Endothelial cell of umbilical vein (primary cell): Measurements from ENCODE around the gene PRKD1. TPM values are rescaled to one million over a fixed set of nuclear protein-coding genes. Genes with fewer than 3 reads are reported as not detected.
"Not testable (repeated sequence)": the region's sequence is repeated elsewhere in the genome, so short reads cannot be mapped to it uniquely, and the experiment has no call there.

Source experiments
- BruUV-seq: library from RNA; stranded (reverse); fragments of 400-500 nt; replicated peaks from 2 replicates; lab custom pipeline; 2021; lab: Mats Ljungman, UMichigan
- CTCF ChIA-PET: fragments of 300-600, 350-600 bp; sonication (Branson Sonifier 250); formaldehyde crosslinking; loops from one replicate; lab custom pipeline; 2021; ENCODE audit warnings: antibody characterized with exemption, inconsistent platforms; lab: Charles Lee
- POLR2A ChIA-PET: fragments of 300-600, 350-600 bp; sonication (Branson Sonifier 250); formaldehyde crosslinking; loops from one replicate; lab custom pipeline; 2021; ENCODE audit warnings: antibody characterized with exemption, inconsistent platforms; lab: Charles Lee
- DNase-seq: peaks from one replicate; pipeline ENCODE4 v3.0.0-alpha.2; 2011; ENCODE audit warnings: low read depth, low spot score
- FAIRE-seq: peaks from 2 replicates; lab custom pipeline; 2011; peaks lifted over from hg19 to GRCh38; lab: Jason Lieb, UNC
- H2AFZ ChIP-seq: 2 replicates; pipeline ENCODE4 v1.6.0; 2012; ENCODE audit warnings: low read depth, low read length, control low read depth, inconsistent platforms
- H3K27ac ChIP-seq: 2 replicates; pipeline ENCODE4 v1.5.1; 2011; ENCODE audit warnings: low read depth, mild to moderate bottlenecking, control low read depth, low read length, moderate library complexity; ENCODE audit not compliant: insufficient read depth
- H3K27me3 ChIP-seq, 2 experiments: 2 replicates each; pipeline versions ENCODE4 v1.6.0 to v1.6.1; 2011; ENCODE audit warnings: low read length in 2 of 2, mixed read lengths in 1 of 2; ENCODE audit not compliant: control insufficient read depth in 2 of 2, insufficient read depth in 2 of 2
- H3K36me3 ChIP-seq, 2 experiments: 2 replicates in 1 of 2; 3 replicates in 1 of 2; pipeline ENCODE4 v1.5.1; 2011; ENCODE audit warnings: low read length in 2 of 2, mild to moderate bottlenecking in 1 of 2, moderate library complexity in 1 of 2; ENCODE audit not compliant: control insufficient read depth in 2 of 2, insufficient read depth in 2 of 2; ENCODE audit errors: extremely low read depth in 1 of 2
- H3K4me1 ChIP-seq: 3 replicates; pipeline ENCODE4 v1.5.1; 2011; ENCODE audit warnings: mild to moderate bottlenecking, low read length; ENCODE audit not compliant: control insufficient read depth, insufficient read depth; ENCODE audit errors: extremely low read depth
- H3K4me2 ChIP-seq: 2 replicates; pipeline ENCODE4 v1.6.1; 2011; ENCODE audit warnings: low read length, control low read depth, mixed read lengths; ENCODE audit not compliant: insufficient read depth
- H3K4me3 ChIP-seq, 3 experiments: fragments of 200-600 bp in 1 of 3; sonication (generic), shearing (Covaris generic) in 1 of 3; replicated peaks in 1 of 3; 2 replicates each; pipeline ENCODE4 v1.5.1; 2011 to 2016; ENCODE audit warnings: control low read depth in 3 of 3, low read length in 3 of 3, mild to moderate bottlenecking in 2 of 3, inconsistent platforms in 1 of 3, low read depth in 1 of 3, moderate library complexity in 1 of 3; ENCODE audit not compliant: insufficient read depth in 1 of 3
- H3K79me2 ChIP-seq: 2 replicates; pipeline ENCODE4 v1.6.0; 2012; ENCODE audit warnings: low read length, inconsistent platforms; ENCODE audit not compliant: control insufficient read depth, insufficient read depth
- H3K9ac ChIP-seq: replicated peaks from 2 replicates; pipeline ENCODE3; 2011; ENCODE audit warnings: low read length, control low read depth; ENCODE audit not compliant: insufficient read depth; ENCODE audit errors: extremely low read depth
- H3K9me1 ChIP-seq: replicated peaks from 3 replicates; pipeline ENCODE4 v1.6.0; 2011; ENCODE audit warnings: mild to moderate bottlenecking, low read length; ENCODE audit not compliant: control insufficient read depth, insufficient read depth; ENCODE audit errors: extremely low read depth
- H3K9me3 ChIP-seq: replicated peaks from 2 replicates; pipeline ENCODE4 v1.5.1; 2012; ENCODE audit warnings: low read length, inconsistent platforms; ENCODE audit not compliant: control insufficient read depth, insufficient read depth
- H4K20me1 ChIP-seq: replicated peaks from 2 replicates; pipeline ENCODE3; 2011; ENCODE audit warnings: mild to moderate bottlenecking, low read length; ENCODE audit not compliant: control insufficient read depth, insufficient read depth; ENCODE audit errors: extremely low read depth
- CTCF ChIP-seq, 2 donors: IDR thresholded peaks; 1 replicate in 1 of 2; 2 replicates in 1 of 2; pipeline ENCODE4 v1.5.1; 2011; ENCODE audit warnings: low read length in 2 of 2, mild to moderate bottlenecking in 2 of 2, moderate library complexity in 2 of 2, control low read depth in 1 of 2, inconsistent platforms in 1 of 2, low read depth in 1 of 2; ENCODE audit not compliant: insufficient read depth in 1 of 2; ENCODE audit errors: extremely low read depth in 1 of 2
- EZH2 ChIP-seq: IDR thresholded peaks from 2 replicates; pipeline ENCODE4 v1.6.1; 2012; ENCODE audit warnings: borderline replicate concordance, low read depth, mild to moderate bottlenecking, moderate library complexity, low read length, inconsistent platforms; ENCODE audit not compliant: severe bottlenecking
- FOS ChIP-seq: IDR thresholded peaks from 2 replicates; pipeline ENCODE4 v1.6.1; 2011; ENCODE audit warnings: mild to moderate bottlenecking, low read length, moderate library complexity, borderline replicate concordance; ENCODE audit not compliant: insufficient read depth
- GATA2 ChIP-seq: IDR thresholded peaks from 2 replicates; pipeline ENCODE4 v1.7.0; 2011; ENCODE audit warnings: low read depth, mild to moderate bottlenecking, moderate library complexity, mixed read lengths, low read length; ENCODE audit not compliant: insufficient read length, insufficient read depth
- JUN ChIP-seq: IDR thresholded peaks from 2 replicates; pipeline ENCODE4 v1.6.1; 2011; ENCODE audit warnings: borderline replicate concordance, low read depth; ENCODE audit not compliant: insufficient read length, insufficient read depth
- MAX ChIP-seq: IDR thresholded peaks from 2 replicates; pipeline ENCODE4 v1.6.1; 2011; ENCODE audit not compliant: insufficient read depth, insufficient read length
- MYC ChIP-seq: IDR thresholded peaks from one replicate; pipeline ENCODE4 v1.6.1; 2011; ENCODE audit warnings: mild to moderate bottlenecking, low read depth, low read length
- POLR2AphosphoS5 ChIP-seq: IDR thresholded peaks from 2 replicates; pipeline ENCODE4 v1.6.1; 2012; ENCODE audit warnings: low read depth, mild to moderate bottlenecking, control low read depth, low read length, moderate library complexity; ENCODE audit not compliant: insufficient read depth
- dilution Hi-C: fragments of 300-500 bp; cut with MboI; formaldehyde crosslinking; loops from one replicate; pipeline ENCODE4 v1.15.0; 2019; ENCODE audit warnings: low sequenced_read_pairs; ENCODE audit not compliant: extremely low pct_ligation_motif_present
- intact Hi-C: fragments of 100-400 bp; cut with micrococcal nuclease; formaldehyde crosslinking; loops from one replicate; pipeline ENCODE4 v1.10.0; 2022
- polyA plus RNA-seq, 4 experiments: library from polyadenylated mRNA; depleted of rRNA in 3 of 4; stranded (reverse) in 3 of 4; unstranded in 1 of 4; fragments of >200 nt; gene quantifications; 2 replicates each; pipeline versions ENCODE4 v1.2.1 to v1.2.3, GENCODE V29; 2011 to 2012; ENCODE audit warnings: missing spikeins in 1 of 4
- total RNA-seq: library from RNA; stranded (reverse); gene quantifications from 2 replicates; pipeline ENCODE4 v1.2.3, GENCODE V29; 2021

The PRKD1 gene
- total and polyA plus RNA-seq, 2 donors (not counting 3 experiments of a cell fraction or from before 2014, with no cell fraction given), result 3.9 to 10.9 TPM

- no TSS peak for BruUV-seq
- Histone ChIP-seq H3K27me3 (no peaks in the 10 kb centered on the region), H4K20me1 (no peaks in the 10 kb centered on the region), H3K27ac (no peak overlapping the region), H3K4me1 (no peaks in the 10 kb centered on the region), H3K4me3 (no peak overlapping the region), H3K4me2 (no peak overlapping the region), H3K9me1 (no peaks in the 10 kb centered on the region), H3K9me3 (no peaks in the 10 kb centered on the region), H2AFZ (no peak overlapping the region), H3K9ac (no peak overlapping the region), H3K36me3 (no peaks in the 10 kb centered on the region), H3K79me2 (no peaks in the 10 kb centered on the region)
- TF ChIP-seq POLR2AphosphoS5, result no peak
- TF ChIP-seq CTCF (IDR thresholded peaks at IDR 0.05; ENCODE audit: extremely low read depth in 1 of 2, insufficient read depth in 1 of 2, low read depth in 1 of 2, low read length in 2 of 2), result no peak
- TF ChIP-seq EZH2, result no peak
- TF ChIP-seq JUN, result no peak
- no peak for TF ChIP-seq FOS
- TF ChIP-seq GATA2, result no peak
- TF ChIP-seq MYC, result no peak
- no peak for TF ChIP-seq MAX
- intact Hi-C loops, result no loop called here
- FAIRE-seq (no peak), DNase-seq (no peak)
- dilution Hi-C loops, result no loop called here
- POLR2A ChIA-PET, result no interaction called here
- CTCF ChIA-PET, result no interaction called here
Measured at GRCh38 chr14:29782041-29782440, 145.6 kb downstream of the PRKD1 start.

GRCh38 chr14:29777142-29777541 is 150.5 kb downstream of the PRKD1 start:
- H2AFZ ChIP-seq, BruUV-seq, H3K27me3 ChIP-seq, H4K20me1 ChIP-seq, H3K36me3 ChIP-seq, H3K79me2 ChIP-seq, H3K4me1 ChIP-seq, POLR2A ChIA-PET, intact Hi-C loops, H3K4me2 ChIP-seq, dilution Hi-C loops, CTCF ChIA-PET, H3K27ac ChIP-seq, H3K9me1 ChIP-seq, DNase-seq, H3K9ac ChIP-seq, H3K9me3 ChIP-seq, FAIRE-seq, H3K4me3 ChIP-seq: not testable (repeated sequence)
